NT2/D1 (cell line): Measurements from ENCODE around the gene GPR35.

Source experiments
- SUZ12 ChIP-seq: IDR thresholded peaks from 2 replicates; pipeline ENCODE4 v1.6.1; 2011; ENCODE audit not compliant: insufficient read length, insufficient read depth; ENCODE audit errors: extremely low read depth
- YY1 ChIP-seq: IDR thresholded peaks from 2 replicates; pipeline ENCODE4 v1.6.1; 2011; ENCODE audit not compliant: insufficient read length, insufficient read depth
- ZNF274 ChIP-seq: IDR thresholded peaks from 2 replicates; pipeline ENCODE4 v1.6.1; 2011; ENCODE audit warnings: mild to moderate bottlenecking, low read depth, low read length

DNA sequence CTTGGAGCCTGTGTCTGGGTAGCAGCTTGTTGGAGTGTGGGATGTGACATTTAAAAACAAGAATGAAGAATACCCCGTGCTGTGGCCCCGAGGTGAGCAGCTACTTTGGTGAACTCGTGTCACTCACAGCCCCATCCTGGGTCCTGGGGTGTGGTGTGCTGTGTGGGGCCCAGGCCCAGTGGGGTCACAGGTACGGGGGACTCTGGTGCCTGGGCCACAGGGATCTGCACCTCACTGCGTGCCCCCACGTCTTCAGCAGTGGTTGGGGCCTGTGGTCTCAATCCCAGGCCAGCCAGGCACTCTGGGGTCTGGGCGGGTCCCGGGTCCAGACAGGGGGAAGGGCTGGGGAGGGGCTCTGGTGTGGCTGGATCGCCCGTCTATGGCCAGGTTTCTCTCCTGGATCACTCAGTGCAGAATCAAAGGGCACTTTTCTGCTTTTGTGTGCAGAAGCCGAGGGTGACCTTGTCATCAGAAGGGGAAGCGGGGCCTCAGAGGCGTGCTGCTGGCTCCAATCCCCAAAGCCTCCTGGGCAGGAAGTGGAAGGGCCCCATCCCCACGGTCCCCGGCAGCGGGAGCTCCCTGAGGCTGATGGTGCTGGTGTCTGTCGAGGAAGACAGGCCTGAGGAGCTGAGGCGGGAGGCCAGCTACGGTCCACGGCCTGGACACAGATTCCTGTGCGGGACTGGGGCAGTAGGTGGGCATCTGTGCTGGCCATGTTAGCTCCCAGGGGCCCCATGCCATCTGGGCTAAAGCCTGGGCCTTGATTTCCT, 1.4 kb downstream of the GPR35 start:
- no peak for TF ChIP-seq YY1
- no peak for TF ChIP-seq ZNF274
- no peak for TF ChIP-seq SUZ12
